Small intestine (tissue), 7 donors: Measurements from ENCODE around the gene TMEM72. TPM values are rescaled to one million over a fixed set of nuclear protein-coding genes. Genes with fewer than 3 reads are reported as not detected.
A peak's percentile ranks its signal among the peaks of the same experiment; 100 is the strongest.

ENCODE experiments used
- DNase-seq, 2 donors: peaks; one replicate each; pipeline versions ENCODE4 v3.0.0 to v3.0.0-alpha.2; 2013
- FAIRE-seq: peaks from 2 replicates; lab custom pipeline; 2012; peaks lifted over from hg19 to GRCh38; lab: Jason Lieb, UNC
- H3K27ac ChIP-seq, 3 donors: one replicate each; pipeline ENCODE4 v1.5.1; 2013; ENCODE audit warnings: low read length in 2 of 3, mild to moderate bottlenecking in 2 of 3, control low read depth in 1 of 3, inconsistent platforms in 1 of 3, low read depth in 1 of 3, moderate library complexity in 1 of 3
- H3K27me3 ChIP-seq, 3 donors: one replicate each; pipeline ENCODE4 v1.6.1; 2013; ENCODE audit warnings: low read length in 3 of 3, inconsistent platforms in 1 of 3; ENCODE audit not compliant: control insufficient read depth in 3 of 3, insufficient read depth in 3 of 3
- H3K36me3 ChIP-seq, 3 donors: one replicate each; pipeline ENCODE4 v1.6.1; 2013; ENCODE audit warnings: low read length in 3 of 3, inconsistent platforms in 1 of 3, low read depth in 1 of 3, mild to moderate bottlenecking in 1 of 3, moderate library complexity in 1 of 3; ENCODE audit not compliant: control insufficient read depth in 3 of 3, insufficient read depth in 2 of 3
- H3K4me1 ChIP-seq, 3 donors: one replicate each; pipeline ENCODE4 v1.6.1; 2013; ENCODE audit warnings: low read length in 2 of 3, inconsistent platforms in 1 of 3, low read depth in 1 of 3, mild to moderate bottlenecking in 1 of 3, moderate library complexity in 1 of 3; ENCODE audit not compliant: control insufficient read depth in 3 of 3, insufficient read depth in 2 of 3
- H3K4me3 ChIP-seq, 3 donors: one replicate each; pipeline ENCODE4 v1.5.1; 2013; ENCODE audit warnings: low read length in 3 of 3, control low read depth in 1 of 3, inconsistent platforms in 1 of 3, low read depth in 1 of 3, mild to moderate bottlenecking in 1 of 3, moderate library complexity in 1 of 3
- H3K9me3 ChIP-seq, 2 donors: one replicate each; pipeline ENCODE4 v1.6.1; 2013; ENCODE audit warnings: low read depth in 1 of 2, low read length in 1 of 2; ENCODE audit not compliant: control insufficient read depth in 2 of 2, insufficient read depth in 1 of 2
- WGBS, 3 donors: extraction: QIAGEN DNeasy Blood & Tissue Kit; methylation state at CpG; one replicate each; pipeline ENCODE4 v1.1.7; 2013; 5-methylcytosine and 5-hydroxymethylcytosine counted together
- polyA plus RNA-seq, 4 donors: library from polyadenylated mRNA; stranded (reverse) in 3 of 4; unstranded in 1 of 4; fragments of 200-250 nt in 3 of 4; fragments of 120-200 nt in 1 of 4; gene quantifications; one replicate each; pipeline versions ENCODE4 v1.2.1 to v1.2.3, GENCODE V29; 2013
- donor health status: healthy with polysubstance abuse.
- donor health status: control.
- donor health status: control.
- donor health status: Bipolar disorder and iron deficiency.
- donor health status: healthy.

Gene TMEM72
- polyA plus RNA-seq, 4 donors: 0.28 to 0.64 TPM; not detected in 2

GRCh38 chr10:44974082-44974627 lies 63.0 kb downstream of the TMEM72 start:
- DNase-seq: peak in 1 of 2 donors; percentile 42
- H3K36me3 ChIP-seq: peaks cover 0 to 53% (median 5%) of the 10 kb centered on the region in 3 donors
- H3K27ac ChIP-seq: peak overlapping the region; percentile 34 to 89 (median 57)
- no peak for FAIRE-seq
- no peaks in the 10 kb centered on the region for H3K9me3 ChIP-seq
- H3K4me3 ChIP-seq: peak overlapping the region; percentile 20 to 56 (median 40)
- WGBS, 3 donors: 23 to 40% (median 24%) methylated on average over 7 of the region's 7 CpGs
- no peaks in the 10 kb centered on the region for H3K27me3 ChIP-seq
- H3K4me1 ChIP-seq: peaks cover 0 to 53% (median 15%) of the 10 kb centered on the region in 3 donors

- Histone ChIP-seq H3K36me3 (peaks cover 0 to 50% (median 5%) of the 10 kb centered on the region in 3 donors), H3K4me1 (peaks cover 0 to 60% (median 15%) of the 10 kb centered on the region in 3 donors), H3K4me3 (peak overlapping the region; percentile 20 to 56 (median 40)), H3K27ac (peak overlapping the region; percentile 34 to 89 (median 57)), H3K27me3 (no peaks in the 10 kb centered on the region), H3K9me3 (no peaks in the 10 kb centered on the region)
- FAIRE-seq (no peak), DNase-seq (peak; percentile 66 to 86)
- 3 to 5% (median 5%) methylated on average over 42 to 46 of the region's 46 CpGs for WGBS, 3 donors
Observed at GRCh38 chr10:44974628-44975430, 63.7 kb downstream of the TMEM72 start.

- H3K4me1 ChIP-seq: peaks cover 0 to 68% (median 15%) of the 10 kb centered on the region in 3 donors
- H3K27ac ChIP-seq: peak overlapping the region in 2 of 3 donors; percentile 46 to 51
- H3K9me3 ChIP-seq: no peaks in the 10 kb centered on the region
- peaks cover 0 to 43% (median 5%) of the 10 kb centered on the region in 3 donors for H3K36me3 ChIP-seq
- DNase-seq (peak in 1 of 2 donors; percentile 80), FAIRE-seq (no peak)
- H3K27me3 ChIP-seq: no peaks in the 10 kb centered on the region
- peak overlapping the region in 1 of 3 donors; percentile 1 for H3K4me3 ChIP-seq
- WGBS, 3 donors: 44 to 45% (median 45%) methylated on average over 10 of the region's 10 CpGs
Observed at GRCh38 chr10:44975431-44976331, 64.5 kb downstream of the TMEM72 start.

- Histone ChIP-seq H3K36me3 (peaks cover 0 to 36% (median 3%) of the 10 kb centered on the region in 3 donors), H3K27ac (peak overlapping the region in 1 of 3 donors; percentile 83), H3K9me3 (no peaks in the 10 kb centered on the region), H3K4me1 (peaks cover 0 to 77% (median 15%) of the 10 kb centered on the region in 3 donors), H3K27me3 (no peaks in the 10 kb centered on the region), H3K4me3 (peak overlapping the region in 1 of 3 donors; percentile 30)
- DNase-seq (no peak), FAIRE-seq (no peak)
- 77 to 86% (median 79%) methylated on average over 9 of the region's 9 CpGs for WGBS, 3 donors
Observed at GRCh38 chr10:44976352-44977198, 65.4 kb downstream of the TMEM72 start.

- DNase-seq (no peak), FAIRE-seq (no peak)
- Histone ChIP-seq H3K36me3 (peaks cover 0 to 35% (median 0%) of the 10 kb centered on the region in 3 donors), H3K4me1 (peaks cover 0 to 78% (median 15%) of the 10 kb centered on the region in 3 donors), H3K27ac (peak overlapping the region in 2 of 3 donors; percentile 25 to 83), H3K27me3 (no peaks in the 10 kb centered on the region), H3K9me3 (no peaks in the 10 kb centered on the region), H3K4me3 (peak overlapping the region; percentile 14 to 44 (median 30))
- 70 to 73% (median 72%) methylated on average over 25 of the region's 25 CpGs for WGBS, 3 donors
Observed at GRCh38 chr10:44977287-44978212, 66.4 kb downstream of the TMEM72 start.

- Histone ChIP-seq H3K36me3 (peaks cover 0 to 37% (median 1%) of the 10 kb centered on the region in 3 donors), H3K27ac (peak overlapping the region; percentile 25 to 83 (median 62)), H3K27me3 (no peaks in the 10 kb centered on the region), H3K4me3 (peak overlapping the region; percentile 14 to 44 (median 30)), H3K9me3 (no peaks in the 10 kb centered on the region), H3K4me1 (peaks cover 0 to 77% (median 15%) of the 10 kb centered on the region in 3 donors)
- WGBS, 3 donors: 9 to 23% (median 19%) methylated on average over 4 of the region's 4 CpGs
- DNase-seq (no peak), FAIRE-seq (no peak)
Observed at GRCh38 chr10:44978213-44978569, 67.1 kb downstream of the TMEM72 start.
